ENCODE data around the gene PGAM1. TPM values are rescaled to one million over a fixed set of nuclear protein-coding genes. Genes with fewer than 3 reads are reported as not detected.

The PGAM1 gene
- total RNA-seq, 1 donor from 2014 or later, result 162 TPM

DNA sequence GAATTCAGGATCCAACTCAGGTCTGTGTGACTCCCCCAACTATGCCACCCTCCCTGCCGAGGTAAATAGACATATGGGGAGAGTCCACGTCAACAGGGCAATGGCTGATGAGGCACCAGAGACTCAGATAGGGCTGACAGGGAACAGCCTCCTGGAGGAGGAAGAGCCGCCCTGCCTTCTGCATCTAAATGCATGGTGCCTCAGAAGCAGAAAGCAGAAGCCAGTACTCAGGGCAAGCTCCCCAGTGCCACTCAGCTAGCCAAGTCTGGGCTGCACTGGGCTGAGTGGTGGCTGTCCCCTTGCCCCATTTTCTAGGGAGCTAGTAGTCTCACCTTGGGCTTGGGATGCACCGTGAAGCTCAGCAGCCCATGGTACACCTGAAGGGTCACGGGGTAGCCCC lies 35.9 kb upstream of the PGAM1 start:
- H3K4me3 Mint-ChIP-seq, result no peak overlapping the region
- TF ChIP-seq, protein P1, sequence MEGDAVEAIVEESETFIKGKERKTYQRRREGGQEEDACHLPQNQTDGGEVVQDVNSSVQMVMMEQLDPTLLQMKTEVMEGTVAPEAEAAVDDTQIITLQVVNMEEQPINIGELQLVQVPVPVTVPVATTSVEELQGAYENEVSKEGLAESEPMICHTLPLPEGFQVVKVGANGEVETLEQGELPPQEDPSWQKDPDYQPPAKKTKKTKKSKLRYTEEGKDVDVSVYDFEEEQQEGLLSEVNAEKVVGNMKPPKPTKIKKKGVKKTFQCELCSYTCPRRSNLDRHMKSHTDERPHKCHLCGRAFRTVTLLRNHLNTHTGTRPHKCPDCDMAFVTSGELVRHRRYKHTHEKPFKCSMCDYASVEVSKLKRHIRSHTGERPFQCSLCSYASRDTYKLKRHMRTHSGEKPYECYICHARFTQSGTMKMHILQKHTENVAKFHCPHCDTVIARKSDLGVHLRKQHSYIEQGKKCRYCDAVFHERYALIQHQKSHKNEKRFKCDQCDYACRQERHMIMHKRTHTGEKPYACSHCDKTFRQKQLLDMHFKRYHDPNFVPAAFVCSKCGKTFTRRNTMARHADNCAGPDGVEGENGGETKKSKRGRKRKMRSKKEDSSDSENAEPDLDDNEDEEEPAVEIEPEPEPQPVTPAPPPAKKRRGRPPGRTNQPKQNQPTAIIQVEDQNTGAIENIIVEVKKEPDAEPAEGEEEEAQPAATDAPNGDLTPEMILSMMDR (IDR thresholded peaks at IDR 0.05), result no peak
- H3K4me1 Mint-ChIP-seq, result no peaks in the 10 kb centered on the region
- H3K27me3 Mint-ChIP-seq, result no peaks in the 10 kb centered on the region
- CTCF ChIA-PET, result no interaction called here
- POLR2A ChIA-PET, result no interaction called here
- ATAC-seq (ENCODE audit: low read depth), result no peak
- no peak for DNase-seq
- no peak overlapping the region for H3K27ac Mint-ChIP-seq
- peaks cover 61% of the 10 kb centered on the region for H3K36me3 Mint-ChIP-seq (ENCODE audit: low read depth)
- intact Hi-C loops (cut with micrococcal nuclease), result no loop called here
- H3K9me3 Mint-ChIP-seq, result no peaks in the 10 kb centered on the region

DNA sequence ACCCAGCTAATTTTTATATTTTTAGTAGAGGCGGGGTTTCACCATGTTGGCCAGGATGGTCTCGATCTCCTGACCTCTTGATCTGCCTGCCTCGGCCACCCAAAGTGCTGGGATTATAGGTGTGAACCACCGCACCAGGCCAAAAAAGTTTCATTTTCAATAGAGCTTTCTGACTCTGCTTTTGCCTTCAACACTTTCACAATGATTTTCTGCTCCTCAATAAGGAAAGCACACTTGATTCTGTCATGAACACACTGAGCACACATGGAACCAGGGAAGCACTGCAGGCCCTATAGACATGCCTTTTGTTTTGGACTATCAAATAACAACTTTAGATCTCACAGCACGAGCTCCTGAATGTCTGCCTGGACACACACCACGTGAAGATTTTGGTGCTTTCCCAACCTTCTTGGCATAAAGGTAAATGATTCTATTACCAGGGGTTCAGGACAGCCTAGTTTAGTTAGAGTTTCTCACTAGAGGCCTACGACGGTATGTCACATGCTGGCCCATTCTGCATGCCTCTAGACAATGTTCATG lies 32.9 kb upstream of the PGAM1 start:
- Mint-ChIP-seq H3K27me3 (no peaks in the 10 kb centered on the region), H3K27ac (no peak overlapping the region), H3K36me3 (ENCODE audit: low read depth) (peaks cover 54% of the 10 kb centered on the region), H3K4me3 (no peak overlapping the region), H3K9me3 (no peaks in the 10 kb centered on the region), H3K4me1 (no peaks in the 10 kb centered on the region)
- ChIA-PET POLR2A (interaction anchor here (0.5 kb wide), 1 partner anchor 85 kb away, joined by 3 read pairs; no protein-coding TSS in a partner anchor), CTCF (no interaction called here)
- TF ChIP-seq, protein P1 (IDR thresholded peaks at IDR 0.05), result no peak
- intact Hi-C loops (cut with micrococcal nuclease), result no loop called here
- DNase-seq (no peak), ATAC-seq (ENCODE audit: low read depth) (no peak)

DNA sequence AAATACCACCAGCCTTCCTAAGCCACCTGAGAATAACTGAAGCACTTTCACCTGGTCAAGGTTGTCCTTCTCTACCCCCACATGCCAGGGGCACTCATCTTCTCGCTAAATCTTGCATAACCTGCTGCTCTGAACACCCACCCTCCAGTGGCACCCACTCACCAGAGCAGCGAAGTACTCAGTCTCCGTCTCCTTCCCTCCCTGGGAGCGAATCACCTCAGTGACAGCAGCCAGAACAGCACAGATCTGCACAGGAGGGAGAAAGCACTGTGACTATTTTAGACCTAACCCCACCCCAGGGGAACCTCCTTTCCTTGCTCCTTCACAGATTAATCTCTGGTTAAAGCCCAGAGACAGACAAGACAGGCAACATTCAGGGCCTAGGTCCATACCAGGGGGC lies 29.9 kb upstream of the PGAM1 start:
- intact Hi-C loops (cut with micrococcal nuclease), result no loop called here
- no peak overlapping the region for H3K27ac Mint-ChIP-seq
- H3K36me3 Mint-ChIP-seq (ENCODE audit: low read depth), result peaks cover 33% of the 10 kb centered on the region
- no peak for ATAC-seq (ENCODE audit: low read depth)
- peaks cover 13% of the 10 kb centered on the region for H3K4me1 Mint-ChIP-seq
- no peaks in the 10 kb centered on the region for H3K27me3 Mint-ChIP-seq
- no peak for DNase-seq
- ChIA-PET CTCF (no interaction called here), POLR2A (interaction anchor here (0.9 kb wide), 1 partner anchor 81 kb away, joined by 10 read pairs; no protein-coding TSS in a partner anchor)
- TF ChIP-seq, protein P1 (IDR thresholded peaks at IDR 0.05), result no peak
- H3K9me3 Mint-ChIP-seq, result no peaks in the 10 kb centered on the region
- no peak overlapping the region for H3K4me3 Mint-ChIP-seq

DNA sequence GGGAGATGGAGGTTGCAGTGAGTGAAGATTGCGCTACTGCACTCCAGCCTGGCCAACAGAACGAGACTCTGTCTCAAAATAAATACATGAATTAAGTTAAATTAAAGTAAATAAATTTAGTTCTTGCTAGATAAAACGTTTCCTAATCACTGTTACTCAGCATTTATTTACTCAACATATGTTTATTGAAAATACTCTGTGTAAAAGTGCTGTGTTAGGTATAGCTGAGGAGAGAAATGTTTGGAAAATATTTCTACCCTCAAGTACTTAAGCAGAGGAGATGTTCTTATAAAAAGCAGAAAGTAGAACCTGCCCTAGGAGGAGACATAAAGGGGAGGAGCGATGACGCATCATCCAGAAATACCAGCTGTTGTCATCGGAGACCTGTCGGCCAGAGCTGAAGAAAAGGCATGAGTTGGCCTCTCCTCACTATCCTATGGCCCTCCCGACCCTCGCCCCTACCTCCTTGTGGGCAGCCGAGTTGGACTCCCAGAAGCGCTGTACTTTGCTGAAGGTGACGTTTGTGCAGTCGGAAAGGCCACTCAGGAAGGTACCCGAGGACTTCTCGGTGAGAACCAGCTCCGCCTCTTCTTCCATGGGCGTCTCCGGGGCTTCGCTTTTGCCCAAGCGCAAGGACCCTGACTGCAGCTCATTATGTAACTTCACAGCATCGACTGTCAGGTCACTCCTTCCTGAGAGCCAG lies 26.0 kb upstream of the PGAM1 start:
- POLR2A ChIA-PET, result interaction anchor here (0.7 to 1.6 kb wide), 4 partner anchors 19 to 118 kb away, joined by 3 to 10 read pairs (median 3); no protein-coding TSS in a partner anchor
- TF ChIP-seq, protein P1 (IDR thresholded peaks at IDR 0.05), result no peak
- peak overlapping the region; percentile 92 for H3K27ac Mint-ChIP-seq
- no peaks in the 10 kb centered on the region for H3K9me3 Mint-ChIP-seq
- no peaks in the 10 kb centered on the region for H3K27me3 Mint-ChIP-seq
- DNase-seq, result peak; percentile 26
- H3K4me3 Mint-ChIP-seq, result peak overlapping the region; percentile 91
- CTCF ChIA-PET, result interaction anchor here (0.8 kb wide), 1 partner anchor 122 kb away, joined by 3 read pairs; no protein-coding TSS in a partner anchor
- ATAC-seq (ENCODE audit: low read depth), result peak; percentile 14
- intact Hi-C loops (cut with micrococcal nuclease), result no loop called here
- peaks cover 19% of the 10 kb centered on the region for H3K36me3 Mint-ChIP-seq (ENCODE audit: low read depth)
- H3K4me1 Mint-ChIP-seq, result peaks cover 17% of the 10 kb centered on the region

Measured in activated B cell treated with CpG ODN at 0.5 μM for 24 hours (primary cell).